GM19438 (cell line): ENCODE results near the gene PRR13.

Experiments used
- ATAC-seq: cut with Tn5 transposase; IDR thresholded peaks from one replicate; pipeline ENCODE4 v1.9.1; 2021; ENCODE audit warnings: low read depth; ENCODE audit not compliant: unreplicated experiment

Gene PRR13

GRCh38 chr12:53489242-53489864 lies 47.8 kb downstream of the PRR13 start:
- no peak for ATAC-seq

DNA sequence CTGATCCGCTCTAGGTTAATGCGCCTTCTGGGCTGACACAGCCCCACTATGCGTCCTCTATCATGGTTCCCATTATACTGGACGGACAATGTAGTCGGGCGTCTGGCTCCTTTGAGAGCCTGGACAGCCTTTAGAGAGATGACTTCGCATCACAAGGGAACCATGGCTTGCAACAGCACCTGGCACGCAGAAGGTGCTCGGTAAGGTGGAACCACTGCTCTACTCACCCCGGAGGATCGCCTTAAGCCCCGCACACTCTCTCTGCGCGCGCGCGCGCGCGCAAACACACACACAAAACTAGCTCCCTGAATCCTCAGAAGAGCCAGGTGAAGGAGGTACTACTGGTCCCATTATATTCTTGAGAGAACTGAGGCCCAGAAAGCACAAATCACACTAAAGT lies 50.7 kb downstream of the PRR13 start:
- ATAC-seq = no peak

GRCh38 chr12:53492830-53493609 lies 51.5 kb downstream of the PRR13 start:
- ATAC-seq = peak; percentile 93

DNA sequence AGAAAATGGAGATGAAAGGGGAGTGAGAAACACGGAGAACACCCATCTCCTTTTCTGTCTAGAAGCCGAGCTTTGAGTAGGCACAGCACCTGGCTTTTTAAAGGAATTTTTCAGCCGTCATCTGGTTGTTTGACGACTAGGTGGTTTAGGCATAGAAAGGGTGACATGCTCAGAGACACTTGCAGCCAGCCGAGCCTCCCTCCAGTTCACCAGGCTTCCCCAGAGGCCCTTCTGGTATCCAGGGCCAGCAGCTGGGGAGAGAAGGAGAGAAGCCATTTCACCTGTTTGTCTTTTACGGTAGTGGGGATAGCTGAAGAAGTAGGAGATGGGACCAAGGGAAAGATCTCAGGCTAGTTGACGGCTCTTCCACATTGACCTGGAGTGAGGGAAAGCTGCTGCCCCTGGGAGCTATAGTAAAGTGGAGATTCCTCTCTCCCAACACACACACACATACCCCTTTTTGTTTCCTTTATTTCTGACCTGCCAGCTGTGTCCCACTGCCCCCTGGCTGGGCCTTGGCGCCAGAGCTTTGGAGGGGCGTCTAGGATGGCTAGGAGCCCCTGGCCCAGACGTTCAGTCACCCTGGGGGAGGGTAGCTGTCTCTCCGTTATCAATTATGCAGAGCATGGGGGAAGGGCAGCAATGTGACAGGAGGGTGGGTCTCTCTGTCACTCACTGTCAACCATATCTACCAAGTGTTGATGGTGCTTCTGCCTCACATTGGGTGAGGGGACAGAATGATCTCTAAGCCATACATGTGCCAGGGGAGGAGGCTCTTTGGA lies 52.3 kb downstream of the PRR13 start:
- ATAC-seq = no peak
